ENCODE measurements around the gene LIPC.

The LIPC gene

DNA sequence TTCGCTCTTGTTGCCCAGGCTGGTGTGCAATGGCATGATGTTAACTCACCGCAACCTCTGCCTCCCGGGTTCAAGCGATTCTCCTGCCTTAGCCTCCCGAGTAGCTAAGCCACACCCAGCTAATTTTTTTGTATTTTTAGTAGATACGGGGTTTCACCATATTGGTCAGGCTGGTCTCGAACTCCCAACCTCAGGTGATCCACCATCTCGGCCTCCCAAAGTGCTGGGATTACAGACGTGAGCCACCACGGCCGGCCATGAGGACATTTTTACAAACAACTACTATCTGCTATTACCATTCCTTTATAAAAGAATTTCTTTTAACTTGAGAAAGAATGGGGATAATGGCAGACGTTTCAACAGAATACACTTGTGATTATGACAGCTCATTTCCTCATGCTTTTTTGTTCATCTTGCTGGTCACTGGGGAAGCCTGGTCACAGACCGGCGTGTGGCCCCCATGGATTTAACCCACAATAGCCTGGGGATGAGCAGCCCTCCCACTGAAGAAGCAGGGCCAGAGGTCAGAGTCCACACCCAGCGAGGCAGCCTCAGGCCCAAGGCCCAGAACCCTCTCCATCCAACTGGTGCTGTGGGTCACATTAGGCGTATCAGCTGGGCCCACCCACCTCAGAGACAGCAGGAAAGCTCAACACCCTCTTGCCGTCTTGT, 112.0 kb downstream of the LIPC start:
- no peak for DNase-seq

DNA sequence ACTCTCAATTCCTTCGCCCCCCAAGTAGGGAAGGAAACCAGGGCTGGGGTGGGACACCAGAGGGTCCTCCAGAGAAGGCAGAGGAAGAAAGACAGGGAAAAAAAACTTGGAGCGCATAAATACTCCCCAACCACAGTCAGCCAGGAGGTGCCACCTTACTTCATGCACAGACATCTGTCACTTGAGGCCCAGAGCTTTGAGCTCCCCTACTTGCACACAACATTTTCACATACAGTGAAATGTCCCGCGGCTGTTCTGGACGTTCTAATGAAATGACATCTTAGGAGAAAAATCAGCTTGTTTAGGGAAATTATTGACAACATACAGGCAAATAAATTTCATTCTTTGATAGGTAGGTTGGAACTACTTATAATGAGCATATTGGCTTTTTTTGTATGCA, 113.0 kb downstream of the LIPC start:
- no peak for DNase-seq

DNA sequence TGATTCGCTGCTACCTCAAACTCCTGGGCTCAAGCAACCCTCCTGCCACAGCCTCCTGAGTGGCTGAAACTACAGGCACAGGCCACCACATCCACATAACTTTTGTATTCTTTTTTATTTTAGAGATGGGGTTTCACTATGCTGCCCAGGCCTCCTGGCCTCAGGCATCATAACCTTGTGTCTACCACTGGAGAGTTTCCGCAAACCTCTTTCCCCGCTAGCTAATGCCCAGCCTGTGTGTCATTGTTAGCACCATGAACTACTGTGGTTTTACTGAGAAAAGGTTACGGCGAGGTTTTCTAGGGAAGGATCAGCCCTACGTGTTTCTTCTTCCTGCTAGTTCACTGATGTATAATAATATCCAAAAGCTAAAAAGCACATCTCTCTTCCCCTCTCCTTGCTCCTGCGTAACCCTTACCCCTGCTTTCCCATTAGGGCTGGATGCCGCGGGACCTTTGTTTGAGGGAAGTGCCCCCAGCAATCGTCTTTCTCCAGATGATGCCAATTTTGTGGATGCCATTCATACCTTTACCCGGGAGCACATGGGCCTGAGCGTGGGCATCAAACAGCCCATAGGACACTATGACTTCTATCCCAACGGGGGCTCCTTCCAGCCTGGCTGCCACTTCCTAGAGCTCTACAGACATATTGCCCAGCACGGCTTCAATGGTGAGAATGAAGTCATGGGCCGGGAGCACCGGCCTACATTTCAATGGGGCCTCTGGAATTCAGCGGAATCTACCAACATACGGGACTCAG, 113.7 kb downstream of the LIPC start:
- DNase-seq = peak; percentile 17

DNA sequence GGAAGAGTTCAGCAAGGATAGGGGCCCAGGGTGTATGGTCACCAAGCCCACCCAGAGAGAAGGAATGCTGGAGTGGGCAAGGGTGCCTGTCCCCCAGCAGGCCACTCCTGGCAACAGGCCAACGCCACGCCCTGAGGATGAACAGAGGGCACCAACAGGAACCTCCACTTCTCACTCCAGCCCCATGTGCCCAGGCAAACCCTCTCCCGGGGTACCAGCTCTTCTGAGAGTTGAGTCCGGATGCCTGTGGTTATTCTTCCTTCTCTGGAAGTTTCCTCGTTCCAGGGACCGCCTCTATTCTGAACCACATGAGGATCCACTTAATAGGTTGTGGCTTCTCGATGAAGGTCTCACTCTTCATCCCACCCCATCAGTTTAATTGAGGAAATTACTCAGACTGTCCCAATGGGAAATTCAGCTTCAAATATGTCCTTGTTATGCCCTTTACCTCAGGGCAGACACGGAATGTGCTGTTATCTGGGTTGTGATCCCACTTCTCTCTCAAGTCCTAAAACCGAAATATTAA, 114.3 kb downstream of the LIPC start:
- peak; percentile 43 for DNase-seq

DNA sequence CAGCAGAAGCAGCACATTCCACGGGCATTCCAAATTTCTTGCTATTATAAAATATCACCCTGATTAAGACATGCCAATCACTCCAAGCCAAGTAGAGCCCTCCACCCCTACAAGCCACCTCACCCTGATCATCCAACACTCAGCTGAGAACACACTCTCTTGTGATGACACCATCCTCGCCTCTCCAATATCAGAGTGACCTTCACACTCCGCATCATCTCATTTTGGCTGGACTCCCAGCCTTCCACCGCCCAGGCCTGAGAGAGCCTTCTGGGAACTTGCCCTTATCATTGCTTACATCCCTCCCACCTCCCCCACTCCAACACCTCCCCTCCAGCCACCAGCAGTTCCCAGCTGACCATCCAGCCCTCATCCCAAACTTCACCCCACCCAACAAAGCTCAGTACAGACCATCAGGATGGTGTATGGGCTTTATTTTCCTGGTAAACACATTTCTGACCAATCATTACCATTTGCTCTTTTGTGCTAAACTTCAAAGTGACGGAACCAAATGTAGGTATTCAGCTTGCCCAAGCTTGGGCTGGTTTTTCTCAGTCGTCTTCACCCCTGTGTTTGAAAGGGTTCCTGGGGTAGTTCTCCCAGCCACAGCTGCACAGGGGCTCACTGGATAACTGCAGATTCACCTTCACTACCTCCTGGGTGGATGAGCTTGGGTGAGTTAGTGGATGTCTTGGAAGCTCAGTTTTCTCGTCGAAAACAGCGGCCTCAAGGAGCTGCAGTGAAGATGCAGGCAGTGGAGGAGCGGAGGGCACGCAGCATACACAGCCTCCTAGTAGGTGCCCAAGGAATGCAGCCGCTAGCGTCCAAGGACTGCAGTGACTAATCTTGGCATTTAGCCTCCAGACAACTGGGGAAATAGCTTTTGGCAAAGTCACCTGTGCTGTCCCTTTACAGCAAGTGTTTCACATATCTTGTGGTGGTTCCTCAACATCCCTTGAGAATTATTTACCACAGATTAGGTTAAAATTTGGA, 115.1 kb downstream of the LIPC start:
- DNase-seq = peak; percentile 97

DNA sequence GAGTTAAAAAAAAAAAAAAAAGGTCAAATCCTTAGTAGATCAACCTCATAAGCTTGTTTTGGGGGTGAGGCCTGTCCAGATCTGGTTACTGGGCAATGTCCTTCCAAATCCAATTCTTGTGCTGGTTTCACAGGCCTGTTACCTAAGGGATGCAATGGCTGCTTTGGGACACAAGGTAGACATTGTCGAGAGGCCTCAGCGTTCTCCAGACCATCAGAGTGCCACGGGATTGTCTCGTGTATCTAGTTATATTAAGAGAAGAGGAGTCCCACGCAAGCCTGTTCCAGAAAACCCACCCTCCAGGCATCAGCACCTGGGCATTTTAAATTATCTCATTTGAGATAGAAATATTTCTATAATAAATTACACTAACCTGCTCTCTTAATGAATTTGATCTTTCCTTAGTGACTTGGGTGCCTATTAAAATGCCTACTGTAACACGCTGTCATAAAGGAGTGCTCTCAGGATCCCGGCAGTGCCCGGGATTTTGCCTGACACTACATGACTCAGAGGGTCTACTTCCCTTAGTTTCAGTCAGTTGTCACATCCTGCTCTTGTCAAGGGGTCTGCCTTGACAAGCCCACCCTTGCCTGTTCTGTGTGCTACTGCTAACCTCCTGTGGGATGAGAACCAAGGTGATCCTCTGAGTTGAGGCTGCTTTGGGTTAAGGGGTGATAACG, 116.0 kb downstream of the LIPC start:
- DNase-seq = peak; percentile 21

DNA sequence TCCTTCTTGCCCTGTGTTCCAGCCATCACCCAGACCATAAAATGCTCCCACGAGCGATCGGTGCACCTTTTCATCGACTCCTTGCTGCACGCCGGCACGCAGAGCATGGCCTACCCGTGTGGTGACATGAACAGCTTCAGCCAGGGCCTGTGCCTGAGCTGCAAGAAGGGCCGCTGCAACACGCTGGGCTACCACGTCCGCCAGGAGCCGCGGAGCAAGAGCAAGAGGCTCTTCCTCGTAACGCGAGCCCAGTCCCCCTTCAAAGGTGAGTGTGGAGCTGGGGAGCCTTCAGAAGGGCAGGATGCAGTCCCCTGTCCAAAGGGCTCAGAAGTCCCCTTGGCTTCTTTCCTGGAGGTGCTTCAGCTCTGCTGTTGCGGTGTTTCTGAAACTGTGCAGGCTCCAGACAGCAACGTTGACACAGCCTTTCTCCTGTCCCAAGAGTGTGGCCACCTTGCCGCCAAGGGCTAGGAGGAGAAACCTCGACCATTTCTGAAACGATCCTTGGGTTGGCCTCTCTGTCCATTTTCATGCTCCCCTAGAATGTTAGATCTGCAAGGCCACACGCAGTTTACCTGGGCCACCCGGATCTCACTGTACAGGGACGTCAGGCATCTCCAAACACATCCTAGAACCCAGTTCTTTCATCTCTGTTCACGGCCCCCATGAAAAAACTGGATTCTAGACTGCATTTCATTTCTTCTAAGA, 116.7 kb downstream of the LIPC start:
- DNase-seq = no peak

DNA sequence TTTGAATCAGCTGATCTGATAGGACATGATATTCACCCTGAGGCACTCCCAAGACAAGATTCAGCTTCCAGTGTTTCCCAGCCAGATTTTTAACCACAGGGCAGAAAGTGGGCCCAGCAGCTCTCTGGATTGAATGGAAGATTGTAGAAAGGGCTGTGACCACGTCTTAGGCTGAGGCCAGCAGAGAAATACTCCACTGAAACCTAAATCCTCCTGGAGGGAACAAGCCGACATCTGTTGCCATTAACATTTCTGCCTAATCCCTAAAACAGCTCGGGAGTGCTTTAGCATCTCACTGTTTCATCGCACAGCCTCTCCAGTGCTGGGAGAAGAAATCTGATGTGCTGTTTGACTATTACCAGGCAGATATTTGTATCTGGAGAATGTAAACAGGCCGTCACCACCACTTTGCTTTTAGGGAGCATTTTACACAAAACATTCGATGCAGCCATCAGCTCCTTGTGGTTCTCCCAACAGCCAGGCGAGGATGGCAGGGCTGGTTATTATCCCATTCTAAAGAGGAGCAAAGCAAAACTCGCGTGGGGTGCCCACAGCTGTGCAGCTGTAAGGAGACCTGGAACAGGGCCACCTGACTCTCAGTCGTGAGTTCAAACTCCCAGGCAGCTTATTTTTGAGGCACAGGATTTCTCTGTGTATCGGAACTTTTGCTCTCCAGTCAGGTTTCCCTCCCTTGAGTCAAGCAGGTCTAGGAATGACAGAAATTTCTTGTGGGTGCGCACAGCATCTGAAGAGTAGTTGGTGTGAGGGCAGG, 117.4 kb downstream of the LIPC start:
- peak; percentile 1 for DNase-seq

DNA sequence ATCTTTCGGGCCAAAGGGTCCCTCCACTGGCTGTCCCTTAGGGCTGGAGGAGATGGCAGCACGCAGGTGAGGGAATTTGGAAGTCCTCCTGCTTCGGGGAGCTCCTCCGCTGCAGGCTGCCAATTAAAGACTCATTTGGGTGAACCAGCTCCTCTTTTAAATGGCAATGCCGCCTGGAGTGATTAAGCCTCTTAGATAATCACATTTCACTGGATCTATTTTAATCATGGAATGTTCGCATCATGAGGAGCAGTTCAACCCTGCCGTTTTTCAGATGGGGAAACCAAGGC, 117.9 kb downstream of the LIPC start:
- no peak for DNase-seq

DNA sequence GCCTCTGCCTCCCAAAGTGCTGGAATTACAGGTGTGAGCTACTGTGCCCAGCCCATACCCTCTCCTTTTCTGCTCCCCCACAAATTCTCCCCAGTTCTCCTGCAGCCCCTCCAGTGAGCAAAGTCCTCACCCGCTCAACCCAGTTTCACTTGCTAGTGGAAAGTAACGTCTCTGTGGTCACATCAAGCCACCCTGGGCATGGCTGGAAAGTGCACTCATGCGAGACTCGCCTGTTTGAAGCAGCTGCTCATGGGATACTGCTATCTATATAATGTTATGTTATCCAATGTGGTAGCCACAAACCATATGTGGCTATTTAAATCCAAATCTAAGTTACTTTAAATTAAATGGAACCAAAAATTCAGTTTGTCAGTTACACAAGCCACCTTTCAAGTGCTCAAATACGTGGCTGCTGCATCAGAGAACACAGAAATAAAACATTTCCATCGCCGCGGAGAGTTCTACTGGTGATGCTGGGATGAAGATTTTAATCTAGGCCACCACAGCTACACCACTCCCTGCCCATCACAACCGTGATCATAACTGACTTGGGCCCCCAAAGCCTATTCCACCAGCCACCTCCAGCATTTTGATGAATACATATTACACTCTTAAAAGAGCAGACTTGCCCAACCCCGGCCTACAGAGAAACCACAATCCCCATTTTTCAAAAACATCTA, 119.4 kb downstream of the LIPC start:
- no peak for DNase-seq

DNA sequence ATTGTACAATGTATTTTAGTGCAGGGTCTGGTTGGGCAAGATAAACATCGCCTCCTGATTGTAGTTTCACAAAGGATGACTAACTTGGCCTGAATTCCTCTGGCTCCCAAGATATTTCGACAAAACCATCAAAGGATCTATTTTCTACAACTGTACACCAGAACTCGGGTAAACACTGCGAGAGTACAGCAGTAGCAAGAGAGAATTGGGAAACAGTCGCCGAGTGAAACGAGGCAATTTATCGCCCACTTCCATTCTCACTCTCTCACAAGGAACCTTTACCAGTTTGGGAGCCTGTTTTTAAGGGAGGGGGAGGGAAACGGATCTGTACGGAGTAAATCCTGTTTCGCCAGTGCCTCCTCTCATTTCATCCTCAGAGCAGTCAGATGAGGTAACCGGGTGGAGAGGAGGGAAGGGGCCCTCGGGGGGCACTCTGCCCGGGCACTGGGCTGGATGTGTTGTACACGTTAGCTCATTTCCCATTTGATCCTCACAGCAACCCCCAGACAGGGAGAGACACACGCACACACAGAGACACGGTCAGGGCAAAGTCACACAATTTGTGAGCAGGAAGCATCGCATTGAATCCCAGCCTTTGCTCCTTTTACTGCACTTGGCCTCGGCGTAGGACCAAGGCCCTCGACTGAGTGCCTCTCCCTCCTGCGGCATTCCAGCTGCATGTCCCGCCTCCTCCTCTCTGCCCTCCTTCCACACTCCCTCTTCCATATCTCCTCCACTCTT, 120.1 kb downstream of the LIPC start:
- peak; percentile 87 for DNase-seq

DNA sequence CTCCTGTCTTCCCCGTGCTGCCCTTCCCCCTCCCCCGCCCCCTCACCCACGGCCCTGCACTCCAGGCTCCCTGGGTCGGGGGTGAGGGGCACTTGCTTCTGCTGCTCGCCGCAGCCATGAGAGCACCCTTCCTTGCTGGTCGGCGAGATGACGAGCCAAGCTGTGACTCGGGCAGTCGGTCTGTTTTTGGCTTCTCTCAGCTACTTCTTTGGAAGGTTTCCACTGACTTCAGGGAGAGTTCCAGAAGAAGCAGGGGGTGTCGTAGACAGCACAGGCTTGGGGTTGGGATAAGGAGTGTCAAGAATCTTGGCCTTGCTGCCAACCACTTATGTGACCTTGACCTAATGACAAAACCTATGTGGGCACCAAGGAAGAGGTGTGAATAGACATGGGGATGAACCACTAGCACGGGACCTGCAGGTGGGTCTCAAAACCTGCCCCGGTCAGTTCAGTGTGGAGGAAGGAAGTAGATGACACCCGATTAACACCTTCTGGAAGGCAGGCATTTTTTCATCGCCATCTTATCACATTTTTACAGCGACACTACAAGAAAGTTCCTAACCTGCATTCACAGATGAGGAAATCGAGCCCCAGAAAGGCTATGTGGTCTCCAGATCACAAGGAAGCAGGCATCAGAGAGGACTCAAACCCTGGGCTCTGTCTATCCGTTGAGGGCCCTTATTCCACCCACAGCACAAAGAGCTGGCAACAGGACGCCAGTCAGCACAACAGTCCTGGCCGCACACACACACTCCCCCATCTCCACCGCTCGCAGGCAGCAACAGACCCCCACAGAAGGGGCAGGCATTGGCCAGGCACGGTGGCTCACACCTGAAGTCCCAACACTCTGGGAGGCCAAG, 120.9 kb downstream of the LIPC start:
- DNase-seq = no peak

DNA sequence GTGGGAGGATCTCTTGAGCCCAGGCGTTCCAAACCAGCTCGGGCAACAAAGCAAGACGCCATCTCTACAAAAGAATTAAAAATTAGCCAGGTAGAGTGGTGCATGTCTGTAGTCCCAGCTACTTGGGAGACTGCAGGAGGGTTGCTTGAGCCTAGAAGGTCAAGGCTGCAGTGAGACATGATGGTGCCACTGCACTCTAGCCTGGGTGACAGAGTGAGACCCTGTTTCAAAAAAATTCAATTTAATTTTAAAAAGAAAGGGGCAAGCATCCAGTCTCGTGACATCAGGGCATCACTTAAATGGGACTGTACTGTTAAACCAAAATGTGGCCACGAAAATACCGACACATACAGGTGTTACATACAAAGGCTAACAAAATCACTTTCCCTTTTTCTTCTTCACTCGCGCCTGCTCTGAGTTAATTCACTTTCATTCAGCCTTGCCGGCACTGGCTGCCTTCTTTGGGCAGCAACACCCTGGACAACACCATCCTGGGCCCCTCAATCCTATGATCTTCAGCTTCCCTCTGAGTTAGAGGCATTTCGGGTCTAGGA, 121.7 kb downstream of the LIPC start:
- no peak for DNase-seq

DNA sequence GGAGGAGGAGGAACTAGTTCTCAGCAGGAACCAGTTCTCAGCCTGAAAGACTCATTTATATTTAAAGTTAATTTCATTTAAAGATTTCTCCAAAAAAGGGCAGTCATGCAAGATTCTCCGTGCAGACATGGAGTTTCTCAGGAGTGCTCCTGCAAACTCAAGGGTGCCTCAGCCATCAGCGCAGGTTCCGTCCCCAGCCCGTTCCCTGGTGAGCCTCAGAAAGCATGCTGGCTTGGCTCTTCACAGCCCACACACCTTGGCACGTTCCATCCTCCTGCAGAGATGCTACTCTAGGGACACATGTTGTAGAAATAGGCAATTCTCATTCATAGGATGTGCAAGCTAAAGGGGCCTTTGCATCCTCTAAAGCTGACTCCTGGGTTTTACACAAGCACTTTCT, 123.0 kb downstream of the LIPC start:
- no peak for DNase-seq

DNA sequence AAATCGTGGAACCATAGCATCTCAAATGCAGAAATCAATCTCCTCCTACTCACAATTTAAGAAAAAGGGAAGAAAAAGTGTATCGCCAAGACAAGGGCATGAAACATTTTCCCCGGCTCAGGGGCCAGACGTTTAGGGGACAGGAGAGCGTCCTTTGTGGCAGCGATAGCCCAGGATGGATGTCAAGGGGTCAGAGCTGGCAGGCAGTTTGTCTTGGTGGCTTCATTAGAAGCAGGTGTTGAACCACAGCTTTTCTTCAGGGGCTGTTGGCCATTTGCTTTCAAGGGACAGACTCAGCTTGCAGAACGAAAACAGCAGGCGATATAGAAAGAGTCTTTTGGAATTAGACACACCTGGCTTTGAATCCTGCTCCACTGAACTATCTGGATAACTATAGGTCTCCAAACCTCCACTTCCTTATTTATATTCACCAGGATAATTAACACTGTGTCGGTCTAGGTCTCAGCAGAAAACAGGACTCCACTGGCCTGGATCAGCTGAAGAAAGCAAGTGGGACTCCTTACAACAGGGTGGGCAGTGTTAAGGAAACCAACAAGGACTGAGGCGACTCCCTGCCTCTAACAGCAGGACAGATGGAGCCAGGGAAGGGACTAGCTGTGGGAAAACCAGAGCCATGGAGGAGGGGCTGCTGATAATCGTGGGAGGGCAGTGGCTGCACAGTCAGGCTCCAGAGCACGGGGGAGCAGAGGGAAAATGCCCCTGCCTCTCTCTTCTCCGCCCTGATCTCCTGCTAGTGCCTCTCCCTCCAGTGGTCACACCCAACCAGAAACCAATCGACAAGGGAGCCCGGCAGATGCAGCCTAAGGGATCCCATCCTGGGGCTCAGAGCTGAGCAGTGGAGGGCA, 123.6 kb downstream of the LIPC start:
- no peak for DNase-seq

DNA sequence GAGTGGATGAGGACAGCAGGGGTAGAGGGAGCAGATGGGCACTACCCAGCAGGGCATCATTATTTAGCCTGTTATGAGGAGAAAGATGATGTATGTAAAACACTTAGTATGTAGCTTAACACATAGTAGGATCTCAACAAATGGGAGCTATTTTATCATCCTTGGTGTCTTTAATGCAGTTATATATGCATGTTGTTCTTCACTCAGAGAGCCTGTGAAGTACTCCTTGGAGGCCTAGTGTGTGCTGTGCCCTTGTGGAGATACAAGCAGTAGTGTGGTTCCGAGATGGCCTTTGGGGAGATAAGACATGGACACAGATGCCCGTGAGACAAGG, 124.2 kb downstream of the LIPC start:
- no peak for DNase-seq

DNA sequence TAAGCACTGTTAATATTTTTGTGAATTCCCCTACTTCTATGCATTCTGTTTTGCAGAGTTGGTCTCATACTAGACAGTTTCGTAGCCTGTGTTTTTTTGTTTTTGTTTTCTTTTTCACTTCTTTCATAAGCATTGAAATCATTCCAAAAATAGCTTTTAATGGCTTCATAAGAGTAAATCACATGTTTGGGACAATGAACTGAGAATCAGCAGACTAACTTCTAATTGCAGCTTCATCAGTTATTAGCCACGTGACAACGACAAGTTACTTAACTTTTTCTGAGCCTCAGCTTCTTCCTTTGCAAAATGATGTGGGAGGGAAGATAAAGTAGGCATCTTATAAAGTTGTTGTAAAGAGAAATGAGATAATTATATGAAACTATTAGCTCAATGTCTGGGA, 124.8 kb downstream of the LIPC start:
- no peak for DNase-seq

DNA sequence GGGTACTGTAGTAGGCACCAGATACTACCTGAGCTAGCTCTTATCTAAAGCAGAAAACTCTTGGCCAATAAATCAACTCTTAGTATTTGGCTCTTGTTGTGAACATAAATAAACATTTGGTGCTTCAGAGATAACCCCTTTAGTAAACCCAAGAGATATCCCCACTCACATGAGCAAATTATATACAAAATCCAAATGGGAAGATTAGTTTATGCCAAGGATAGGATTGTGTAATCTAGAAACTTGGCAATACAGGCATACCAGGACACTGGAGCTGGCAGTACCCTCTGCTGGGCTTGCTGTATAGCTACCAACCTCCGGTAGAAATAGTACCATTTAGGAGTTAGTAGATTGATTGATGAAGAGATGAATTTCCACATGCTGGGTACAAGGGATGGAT, 127.0 kb downstream of the LIPC start:
- DNase-seq = no peak

Data from fibroblast of skin of back (primary cell).